H1 (cell line): ENCODE measurements around the gene FRZB. TPM values are rescaled to one million over a fixed set of nuclear protein-coding genes. Genes with fewer than 3 reads are reported as not detected.

Experiments used
- CTCF ChIA-PET: fragments of 300-600 bp; sonication (Branson Sonifier 250); formaldehyde crosslinking; loops from one replicate; lab custom pipeline; 2021; ENCODE audit not compliant: partially characterized antibody; lab: Charles Lee
- POLR2A ChIA-PET: fragments of 300-600 bp; sonication (Branson Sonifier 250); formaldehyde crosslinking; loops from one replicate; lab custom pipeline; 2021; ENCODE audit warnings: inconsistent platforms; ENCODE audit not compliant: partially characterized antibody; lab: Charles Lee
- DNase-seq, 2 experiments: peaks; one replicate each; pipeline versions ENCODE4 v3.0.0 to v3.0.0-alpha.2; 2010 to 2022; ENCODE audit warnings: low spot score in 2 of 2, low read depth in 1 of 2, mixed read lengths in 1 of 2
- FAIRE-seq: peaks from 2 replicates; lab custom pipeline; 2011; peaks lifted over from hg19 to GRCh38; lab: Jason Lieb, UNC
- H2AFZ ChIP-seq: 2 replicates; pipeline ENCODE4 v1.8.1; 2012; ENCODE audit warnings: low read length, inconsistent platforms
- H2AK5ac ChIP-seq: 2 replicates; pipeline ENCODE4 v1.6.1; 2013; ENCODE audit warnings: low read depth, low read length
- H2BK120ac ChIP-seq: replicated peaks from 2 replicates; pipeline ENCODE3; 2013; ENCODE audit warnings: low read depth, low read length, inconsistent platforms
- H2BK12ac ChIP-seq: 2 replicates; pipeline ENCODE4 v1.6.1; 2013; ENCODE audit warnings: low read depth, low read length
- H2BK15ac ChIP-seq: 2 replicates; pipeline ENCODE4 v1.6.1; 2013; ENCODE audit warnings: low read length
- H2BK20ac ChIP-seq: 2 replicates; pipeline ENCODE4 v1.6.1; 2013; ENCODE audit warnings: low read length
- H2BK5ac ChIP-seq: 2 replicates; pipeline ENCODE4 v1.6.1; 2013; ENCODE audit warnings: low read depth, low read length
- H3K14ac ChIP-seq: 2 replicates; pipeline ENCODE4 v1.6.1; 2013; ENCODE audit warnings: inconsistent platforms; ENCODE audit not compliant: insufficient read length
- H3K18ac ChIP-seq: 2 replicates; pipeline ENCODE4 v1.6.1; 2013; ENCODE audit warnings: low read length; ENCODE audit errors: extremely low read depth
- H3K23ac ChIP-seq: 2 replicates; pipeline ENCODE4 v1.6.1; 2013; ENCODE audit warnings: inconsistent platforms; ENCODE audit not compliant: insufficient read length
- H3K23me2 ChIP-seq: 2 replicates; pipeline ENCODE4 v1.6.1; 2013; ENCODE audit warnings: low read depth, low read length
- H3K27ac ChIP-seq: 2 replicates; pipeline ENCODE4 v1.6.1; 2011; ENCODE audit warnings: low read depth, low read length, inconsistent platforms
- H3K27me3 ChIP-seq, 4 experiments: replicated peaks in 1 of 4; 1 replicate in 1 of 4; 2 replicates in 3 of 4; pipeline versions ENCODE4 v1.6.1 to v1.8.1; 2011 to 2013; ENCODE audit warnings: low read length in 3 of 4, mild to moderate bottlenecking in 3 of 4, inconsistent platforms in 2 of 4, mixed read lengths in 2 of 4, moderate library complexity in 1 of 4; ENCODE audit not compliant: control insufficient read depth in 3 of 4, insufficient read depth in 3 of 4; ENCODE audit errors: extremely low read depth in 1 of 4
- H3K36me3 ChIP-seq, 4 experiments: 2 replicates each; pipeline versions ENCODE4 v1.6.1 to v1.8.1; 2011 to 2013; ENCODE audit warnings: mild to moderate bottlenecking in 4 of 4, low read length in 3 of 4, moderate library complexity in 2 of 4, control low read depth in 1 of 4, inconsistent platforms in 1 of 4; ENCODE audit not compliant: insufficient read depth in 4 of 4, control insufficient read depth in 2 of 4
- H3K4ac ChIP-seq: replicated peaks from 2 replicates; pipeline ENCODE3; 2013; ENCODE audit warnings: low read length, low read depth, mixed read lengths, inconsistent platforms; ENCODE audit not compliant: insufficient read length
- H3K4me1 ChIP-seq, 4 experiments: replicated peaks in 1 of 4; 1 replicate in 1 of 4; 2 replicates in 3 of 4; pipeline versions ENCODE4 v1.6.1 to v1.8.1; 2011 to 2013; ENCODE audit warnings: low read length in 3 of 4, inconsistent platforms in 2 of 4, mixed read lengths in 1 of 4; ENCODE audit not compliant: insufficient read depth in 4 of 4, control insufficient read depth in 3 of 4
- H3K4me2 ChIP-seq, 2 experiments: 2 replicates each; pipeline versions ENCODE4 v1.6.1 to v1.8.1; 2011 to 2013; ENCODE audit warnings: low read depth in 2 of 2, low read length in 2 of 2, control low read depth in 1 of 2, inconsistent platforms in 1 of 2, mild to moderate bottlenecking in 1 of 2; ENCODE audit not compliant: insufficient read depth in 1 of 2
- H3K4me3 ChIP-seq, 4 experiments: fragments of 200-600, 300-600 bp in 1 of 4; sonication (generic), shearing (Covaris generic), sonication (Bioruptor Twin) in 1 of 4; 2 replicates each; pipeline versions ENCODE4 v1.5.1 to v1.8.1; 2011 to 2016; ENCODE audit warnings: low read length in 4 of 4, low read depth in 3 of 4, control low read depth in 2 of 4, inconsistent platforms in 2 of 4, mild to moderate bottlenecking in 2 of 4, mixed read lengths in 1 of 4, moderate library complexity in 1 of 4; ENCODE audit not compliant: insufficient read depth in 2 of 4; ENCODE audit errors: extremely low read depth in 1 of 4
- H3K56ac ChIP-seq: replicated peaks from 2 replicates; pipeline ENCODE3; 2013; ENCODE audit warnings: low read depth, mild to moderate bottlenecking, mixed read lengths, low read length, inconsistent platforms; ENCODE audit not compliant: insufficient read length
- H3K79me1 ChIP-seq: 2 replicates; pipeline ENCODE4 v1.6.1; 2013; ENCODE audit warnings: low read depth, low read length, control low read depth
- H3K79me2 ChIP-seq, 2 experiments: 2 replicates each; pipeline versions ENCODE4 v1.6.1 to v1.8.1; 2012 to 2013; ENCODE audit warnings: low read length in 2 of 2, mild to moderate bottlenecking in 2 of 2, inconsistent platforms in 1 of 2; ENCODE audit not compliant: insufficient read depth in 2 of 2, control insufficient read depth in 1 of 2
- H3K9ac ChIP-seq, 4 experiments: replicated peaks in 1 of 4; 1 replicate in 1 of 4; 2 replicates in 3 of 4; pipeline versions ENCODE4 v1.6.1 to v1.8.1; 2011 to 2013; ENCODE audit warnings: low read depth in 3 of 4, low read length in 3 of 4, control low read depth in 2 of 4, mild to moderate bottlenecking in 2 of 4, moderate library complexity in 2 of 4, inconsistent platforms in 1 of 4; ENCODE audit errors: extremely low read depth in 1 of 4
- H3K9me3 ChIP-seq, 2 experiments: 2 replicates each; pipeline versions ENCODE4 v1.6.1 to v1.8.1; 2012 to 2013; ENCODE audit warnings: mild to moderate bottlenecking in 2 of 2, moderate library complexity in 2 of 2, control low read depth in 1 of 2, inconsistent platforms in 1 of 2, low read depth in 1 of 2, low read length in 1 of 2, mixed read lengths in 1 of 2; ENCODE audit not compliant: insufficient read depth in 2 of 2
- H4K20me1 ChIP-seq, 2 experiments: replicated peaks in 1 of 2; 2 replicates each; pipeline versions ENCODE3 to v1.8.1; 2011 to 2013; ENCODE audit warnings: inconsistent platforms in 2 of 2, low read length in 2 of 2, mild to moderate bottlenecking in 1 of 2; ENCODE audit not compliant: insufficient read depth in 2 of 2, control insufficient read depth in 1 of 2
- H4K5ac ChIP-seq: 2 replicates; pipeline ENCODE4 v1.6.1; 2013; ENCODE audit warnings: low read length, low read depth, mixed read lengths, inconsistent platforms; ENCODE audit not compliant: insufficient read length
- H4K8ac ChIP-seq: 2 replicates; pipeline ENCODE4 v1.8.0; 2013; ENCODE audit warnings: mild to moderate bottlenecking, moderate library complexity, low read length, inconsistent platforms; ENCODE audit not compliant: insufficient read depth; ENCODE audit errors: extremely low read depth
- H4K91ac ChIP-seq: replicated peaks from 2 replicates; pipeline ENCODE3; 2013; ENCODE audit warnings: low read length, mixed read lengths, inconsistent platforms; ENCODE audit not compliant: insufficient read length
- EGR1 ChIP-seq: IDR thresholded peaks from 2 replicates; pipeline ENCODE4 v1.6.1; 2011; ENCODE audit warnings: low read depth, low read length, borderline replicate concordance
- RAD21 ChIP-seq, 2 experiments: IDR thresholded peaks in 1 of 2; conservative IDR thresholded peaks in 1 of 2; 2 replicates each; pipeline ENCODE4 v1.6.1; 2011; ENCODE audit warnings: low read depth in 2 of 2, low read length in 2 of 2, improper control_type of control experiment in 1 of 2, inconsistent platforms in 1 of 2, mild to moderate bottlenecking in 1 of 2, moderate library complexity in 1 of 2
- WGBS, 2 experiments: shearing (Covaris generic) in 1 of 2; methylation state at CpG; one replicate each; pipeline versions ENCODE4 v1.1.6 to v1.1.7; 2013 to 2015; ENCODE audit warnings: low lambda C conversion rate in 2 of 2, mixed read lengths in 2 of 2, inconsistent platforms in 1 of 2, low coverage in 1 of 2, missing lambda C conversion rate in 1 of 2; ENCODE audit not compliant: insufficient replicate concordance in 2 of 2, insufficient coverage in 1 of 2, insufficient read length in 1 of 2; ENCODE audit errors: extremely low coverage in 1 of 2, missing lambda C conversion rate in 1 of 2; 5-methylcytosine and 5-hydroxymethylcytosine counted together
- polyA plus RNA-seq, 7 experiments: library from polyadenylated mRNA; depleted of rRNA in 3 of 7; stranded (reverse) in 5 of 7; unstranded in 2 of 7; fragments of >200 nt in 5 of 7; fragments of 200-250 nt in 2 of 7; gene quantifications; 1 replicate in 5 of 7; 2 replicates in 1 of 7; 4 replicates in 1 of 7; pipeline versions ENCODE4 v1.2.1 to v1.2.3, GENCODE V29; 2011 to 2013; ENCODE audit warnings: missing spikeins in 2 of 7, mixed read lengths in 2 of 7
- total RNA-seq: library from RNA; stranded (reverse); fragmentation: NEBNext Ultra II Directional; extraction: Animal tissue kit (Norgen Biotek cat#: 25700); gene quantifications from 2 replicates; pipeline ENCODE4 v1.2.1, GENCODE V29; 2021
- TF ChIP-seq, protein P1 (sequence below), 3 experiments: IDR thresholded peaks; 1 replicate in 2 of 3; 2 replicates in 1 of 3; pipeline versions ENCODE4 v1.5.1 to v1.6.1; 2011; ENCODE audit warnings: low read length in 3 of 3, mild to moderate bottlenecking in 3 of 3, inconsistent platforms in 2 of 3, low read depth in 1 of 3, moderate library complexity in 1 of 3; ENCODE audit not compliant: insufficient read depth in 1 of 3; ENCODE audit errors: control extremely low read depth in 1 of 3

Gene FRZB
- total and polyA plus RNA-seq, 2 of the 8 experiments (the other 6 are each of a cell fraction or from before 2014, with no cell fraction given): 4.4 to 4.6 TPM

DNA sequence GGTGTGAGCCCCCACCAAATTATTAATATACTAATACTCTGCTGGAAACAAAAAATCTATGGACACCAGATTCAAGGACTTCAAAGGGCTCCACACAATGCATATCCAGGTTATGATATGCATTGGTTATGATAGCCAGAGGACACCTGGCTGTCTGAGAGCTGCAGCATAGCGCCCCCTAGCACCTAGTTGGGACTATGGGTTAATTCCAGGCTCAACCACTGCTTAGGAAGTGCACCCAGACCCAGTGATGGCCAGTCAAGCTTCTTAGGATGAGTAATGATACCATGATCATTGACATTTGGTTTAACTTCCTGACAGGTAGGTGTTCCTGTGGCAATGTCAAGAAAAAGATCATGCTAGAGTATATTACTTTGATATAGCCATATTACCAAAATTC, 3.8 kb upstream of the FRZB start:
- H3K9ac ChIP-seq: no peak overlapping the region
- H3K79me1 ChIP-seq: no peaks in the 10 kb centered on the region
- no peak overlapping the region for H3K27ac ChIP-seq
- H3K14ac ChIP-seq: no peak overlapping the region
- H3K4me2 ChIP-seq: no peak overlapping the region
- no peak overlapping the region for H2BK120ac ChIP-seq
- no peaks in the 10 kb centered on the region for H3K79me2 ChIP-seq
- WGBS, 2 experiments: 0% methylated on average over 1 of the region's 1 CpG; no CpG with 5 or more reads in 1 of the 2 experiments
- H2BK20ac ChIP-seq: no peak overlapping the region
- peaks cover 3 to 14% (median 7%) of the 10 kb centered on the region in 4 experiments; a peak in 6 of 7 replicates for H3K4me1 ChIP-seq
- peaks cover 2 to 17% (median 10%) of the 10 kb centered on the region in 4 experiments for H3K27me3 ChIP-seq
- ChIA-PET CTCF (interaction anchor here (0.6 to 6.4 kb wide), 44 partner anchors 8 to 260 kb away, joined by 3 to 71 read pairs (median 5); no protein-coding TSS in a partner anchor), POLR2A (no interaction called here)
- peaks cover 15% of the 10 kb centered on the region for H3K23me2 ChIP-seq
- no peak overlapping the region for H2BK15ac ChIP-seq
- no peaks in the 10 kb centered on the region for H4K20me1 ChIP-seq
- peak; percentile 72 to 82 for TF ChIP-seq RAD21 (IDR thresholded peaks at IDR 0.05 in 1 of 2, conservative IDR thresholded peaks at IDR 0.05 in 1 of 2; ENCODE audit: low read depth in 2 of 2, low read length in 2 of 2)
- TF ChIP-seq, protein P1, sequence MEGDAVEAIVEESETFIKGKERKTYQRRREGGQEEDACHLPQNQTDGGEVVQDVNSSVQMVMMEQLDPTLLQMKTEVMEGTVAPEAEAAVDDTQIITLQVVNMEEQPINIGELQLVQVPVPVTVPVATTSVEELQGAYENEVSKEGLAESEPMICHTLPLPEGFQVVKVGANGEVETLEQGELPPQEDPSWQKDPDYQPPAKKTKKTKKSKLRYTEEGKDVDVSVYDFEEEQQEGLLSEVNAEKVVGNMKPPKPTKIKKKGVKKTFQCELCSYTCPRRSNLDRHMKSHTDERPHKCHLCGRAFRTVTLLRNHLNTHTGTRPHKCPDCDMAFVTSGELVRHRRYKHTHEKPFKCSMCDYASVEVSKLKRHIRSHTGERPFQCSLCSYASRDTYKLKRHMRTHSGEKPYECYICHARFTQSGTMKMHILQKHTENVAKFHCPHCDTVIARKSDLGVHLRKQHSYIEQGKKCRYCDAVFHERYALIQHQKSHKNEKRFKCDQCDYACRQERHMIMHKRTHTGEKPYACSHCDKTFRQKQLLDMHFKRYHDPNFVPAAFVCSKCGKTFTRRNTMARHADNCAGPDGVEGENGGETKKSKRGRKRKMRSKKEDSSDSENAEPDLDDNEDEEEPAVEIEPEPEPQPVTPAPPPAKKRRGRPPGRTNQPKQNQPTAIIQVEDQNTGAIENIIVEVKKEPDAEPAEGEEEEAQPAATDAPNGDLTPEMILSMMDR (IDR thresholded peaks at IDR 0.05; ENCODE audit: control extremely low read depth in 1 of 3, insufficient read depth in 1 of 3, low read depth in 1 of 3, low read length in 3 of 3): peak; percentile 88 to 95 (median 94)
- TF ChIP-seq EGR1: no peak
- no peak overlapping the region for H2BK5ac ChIP-seq
- H4K91ac ChIP-seq: no peak overlapping the region
- H3K4ac ChIP-seq: no peak overlapping the region
- no peak overlapping the region for H3K4me3 ChIP-seq
- H2AK5ac ChIP-seq: no peak overlapping the region
- H4K8ac ChIP-seq: no peak overlapping the region
- H4K5ac ChIP-seq: no peak overlapping the region
- no peaks in the 10 kb centered on the region for H3K9me3 ChIP-seq
- DNase-seq (peak; percentile 29 to 69), FAIRE-seq (peak; percentile 88)
- H3K18ac ChIP-seq: no peak overlapping the region
- H2AFZ ChIP-seq: no peak overlapping the region
- no peak overlapping the region for H3K23ac ChIP-seq
- H3K36me3 ChIP-seq: no peaks in the 10 kb centered on the region
- no peak overlapping the region for H3K56ac ChIP-seq
- no peak overlapping the region for H2BK12ac ChIP-seq
